Esophagus muscularis mucosa (tissue), 4 donors: ENCODE data around the gene STX8.

ENCODE experiments used
- CTCF ChIP-seq, 3 experiments: fragments of 200-600 bp in 2 of 3; fragments of 450-650 bp in 1 of 3; sonication (generic) in 2 of 3; IDR thresholded peaks; one replicate each; pipeline ENCODE4 v1.5.1; 2017 to 2019; ENCODE audit warnings: antibody characterized with exemption in 3 of 3, mild to moderate bottlenecking in 2 of 3, moderate library complexity in 1 of 3
- EP300 ChIP-seq: sonication (generic); formaldehyde crosslinking; IDR thresholded peaks from one replicate; pipeline ENCODE4 v1.6.1; 2017; ENCODE audit warnings: antibody characterized with exemption
- POLR2AphosphoS5 ChIP-seq, 2 donors: sonication (generic); formaldehyde crosslinking; IDR thresholded peaks; one replicate each; pipeline ENCODE4 v1.6.1; 2017; ENCODE audit warnings: antibody characterized with exemption in 2 of 2

- no peak for TF ChIP-seq POLR2AphosphoS5 (IDR thresholded peaks at IDR 0.05)
- no peak for TF ChIP-seq CTCF (IDR thresholded peaks at IDR 0.05)
- TF ChIP-seq EP300 = no peak
Measured at GRCh38 chr17:9336817-9337216, 238.8 kb downstream of the STX8 start.
